ENCODE measurements around the gene C12orf57.

DNA sequence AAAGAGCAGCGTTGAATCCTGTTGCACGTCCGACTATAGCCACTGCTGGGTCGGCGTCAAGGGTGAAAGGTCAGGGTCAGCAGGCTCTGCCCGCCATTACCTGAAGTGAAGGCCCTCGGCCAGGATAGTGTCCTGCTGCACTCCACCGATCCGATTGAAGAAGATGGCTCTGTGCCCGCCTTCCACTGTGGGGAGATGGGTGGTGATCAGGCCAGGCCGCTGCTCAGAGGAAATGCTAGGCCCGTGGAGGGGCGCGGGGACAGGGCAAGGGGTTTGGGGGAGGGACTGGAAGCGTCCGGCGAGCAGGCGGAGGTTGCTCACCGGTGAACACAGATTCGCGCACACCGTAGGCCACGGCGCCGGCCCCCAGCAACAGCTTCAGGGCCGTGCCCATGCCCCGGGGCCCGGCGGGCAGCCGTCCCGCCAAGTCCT is 26.3 kb downstream of the C12orf57 start:
- TF ChIP-seq CTCF (conservative IDR thresholded peaks at IDR 0.05 in 1 of 2, IDR thresholded peaks at IDR 0.05 in 1 of 2; ENCODE audit: low read depth in 1 of 2, low read length in 2 of 2) (no peak), EZH2 (IDR thresholded peaks at IDR 0.05; ENCODE audit: low read length, missing control alignments) (no peak)
